OCI-LY3 (cell line): ENCODE measurements around the gene ISYNA1.

Experiments
- H2AFZ ChIP-seq: fragments of 200-600, 300-600 bp; shearing (Covaris generic); 2 replicates; pipeline ENCODE4 v1.6.0; 2014; ENCODE audit warnings: antibody characterized with exemption, low read depth, low read length
- H3K27ac ChIP-seq: fragments of 200-600, 300-600 bp; sonication (generic); 2 replicates; pipeline ENCODE4 v1.5.1; 2014; ENCODE audit warnings: mild to moderate bottlenecking, low read length, moderate library complexity, mixed read lengths
- H3K27me3 ChIP-seq: fragments of 200-600, 300-600 bp; sonication (generic); 2 replicates; pipeline ENCODE4 v1.6.1; 2014; ENCODE audit warnings: low read depth, low read length, mixed read lengths
- H3K36me3 ChIP-seq: fragments of 200-600, 300-600 bp; sonication (generic); replicated peaks from 2 replicates; pipeline ENCODE3; 2014; ENCODE audit warnings: low read depth, low read length, mixed read lengths
- H3K4me1 ChIP-seq: fragments of 300-600, 200-600 bp; sonication (generic); 2 replicates; pipeline ENCODE4 v1.6.1; 2014; ENCODE audit warnings: low read length, mixed read lengths
- H3K4me2 ChIP-seq: fragments of 200-600, 300-600 bp; sonication (generic); 2 replicates; pipeline ENCODE4 v1.6.1; 2014; ENCODE audit warnings: low read length, mixed read lengths
- H3K4me3 ChIP-seq: fragments of 300-600, 200-600 bp; sonication (generic); 2 replicates; pipeline ENCODE4 v1.5.1; 2014; ENCODE audit warnings: antibody characterized with exemption, mild to moderate bottlenecking, low read length, moderate library complexity
- H3K79me2 ChIP-seq: fragments of 300-600, 200-600 bp; shearing (Covaris generic); 2 replicates; pipeline ENCODE4 v1.6.1; 2014; ENCODE audit warnings: mild to moderate bottlenecking, low read length, mixed read lengths
- H3K9ac ChIP-seq: fragments of 300-600, 200-600 bp; shearing (Covaris generic); 2 replicates; pipeline ENCODE4 v1.6.0; 2014; ENCODE audit warnings: mild to moderate bottlenecking, low read length, moderate library complexity
- H3K9me3 ChIP-seq: fragments of 200-600, 300-600 bp; shearing (Covaris generic); 2 replicates; pipeline ENCODE4 v1.6.1; 2014; ENCODE audit warnings: low read length, mixed read lengths; ENCODE audit not compliant: insufficient read depth
- H4K20me1 ChIP-seq: fragments of 200-600, 300-600 bp; sonication (generic); 2 replicates; pipeline ENCODE4 v1.6.1; 2016; ENCODE audit warnings: low read length, mixed read lengths; ENCODE audit not compliant: insufficient read depth
- CTCF ChIP-seq: fragments of 200-600, 300-600 bp; sonication (generic); IDR thresholded peaks from 2 replicates; pipeline ENCODE4 v1.5.1; 2014; ENCODE audit warnings: antibody characterized with exemption, low read length, low read depth
- EZH2phosphoT487 ChIP-seq: fragments of 200-600 bp; shearing (Covaris generic); IDR thresholded peaks from 2 replicates; pipeline ENCODE4 v1.6.1; 2018; ENCODE audit warnings: antibody characterized with exemption, mixed run types, low read depth

The ISYNA1 gene

GRCh38 chr19:18442941-18443340 lies 5.0 kb upstream of the ISYNA1 start:
- H3K27me3 ChIP-seq: no peaks in the 10 kb centered on the region
- peaks cover 49% of the 10 kb centered on the region for H3K36me3 ChIP-seq
- H3K4me1 ChIP-seq: peaks cover 10% of the 10 kb centered on the region
- H3K9me3 ChIP-seq: no peaks in the 10 kb centered on the region
- H4K20me1 ChIP-seq: peaks cover 30% of the 10 kb centered on the region; the same call in 1 of the 2 replicates
- no peak overlapping the region for H3K27ac ChIP-seq
- no peak overlapping the region for H3K4me3 ChIP-seq
- H3K79me2 ChIP-seq: peaks cover 4% of the 10 kb centered on the region; the same call in 1 of the 2 replicates
- H2AFZ ChIP-seq: no peak overlapping the region
- no peak for TF ChIP-seq EZH2phosphoT487
- no peak for TF ChIP-seq CTCF
- H3K9ac ChIP-seq: no peak overlapping the region
- H3K4me2 ChIP-seq: no peak overlapping the region

GRCh38 chr19:18441804-18442788 lies 4.2 kb upstream of the ISYNA1 start:
- H3K27ac ChIP-seq: no peak overlapping the region
- H3K9ac ChIP-seq: no peak overlapping the region
- no peak overlapping the region for H2AFZ ChIP-seq

GRCh38 chr19:18440936-18441803 lies 3.2 kb upstream of the ISYNA1 start:
- Histone ChIP-seq H3K9me3 (no peaks in the 10 kb centered on the region), H3K4me3 (no peak overlapping the region), H3K27ac (no peak overlapping the region), H3K79me2 (peaks cover 4% of the 10 kb centered on the region; the same call in 1 of the 2 replicates), H4K20me1 (peaks cover 25% of the 10 kb centered on the region; the same call in 1 of the 2 replicates), H3K36me3 (peaks cover 42% of the 10 kb centered on the region), H3K27me3 (no peaks in the 10 kb centered on the region), H3K9ac (no peak overlapping the region), H3K4me2 (no peak overlapping the region), H2AFZ (no peak overlapping the region), H3K4me1 (peaks cover 10% of the 10 kb centered on the region)
- TF ChIP-seq EZH2phosphoT487 (no peak), CTCF (no peak)

More at GRCh38 chr19:18441804-18442788, 4.2 kb upstream of the ISYNA1 start:
- no peak overlapping the region for H3K4me2 ChIP-seq
- H3K9me3 ChIP-seq: no peaks in the 10 kb centered on the region
- H3K36me3 ChIP-seq: peaks cover 47% of the 10 kb centered on the region
- TF ChIP-seq EZH2phosphoT487 (no peak), CTCF (no peak)
- H3K4me1 ChIP-seq: peaks cover 10% of the 10 kb centered on the region
- no peak overlapping the region for H3K4me3 ChIP-seq
- no peaks in the 10 kb centered on the region for H3K27me3 ChIP-seq
- peaks cover 25% of the 10 kb centered on the region; the same call in 1 of the 2 replicates for H4K20me1 ChIP-seq
- H3K79me2 ChIP-seq: peaks cover 4% of the 10 kb centered on the region; the same call in 1 of the 2 replicates
